A204.1 (cell line): ENCODE data around the gene UCMA.

Experiments used
- FAIRE-seq: peaks from 2 replicates; lab custom pipeline; 2012; peaks lifted over from hg19 to GRCh38; lab: Jason Lieb, UNC

Gene UCMA

DNA sequence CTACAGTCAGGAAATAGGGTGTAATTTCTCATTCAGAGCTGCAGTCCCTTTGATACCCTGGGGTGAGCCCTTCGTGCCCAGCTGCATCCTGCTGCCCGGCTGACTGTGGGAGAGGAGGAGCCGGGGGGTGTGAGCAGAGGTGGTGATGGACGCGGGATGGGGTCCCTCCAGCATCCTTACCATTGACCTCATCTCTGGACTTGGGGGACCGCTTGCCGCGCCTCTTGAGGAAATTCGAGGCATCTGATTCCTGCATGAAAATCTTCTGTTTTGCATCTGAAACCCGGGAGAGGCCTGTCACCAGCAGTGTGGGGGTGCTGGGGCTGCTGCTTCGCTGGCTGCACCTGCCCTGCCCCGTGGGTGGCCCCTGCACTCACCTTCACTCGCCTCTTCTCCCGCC lies 816 bp downstream of the UCMA start:
- FAIRE-seq: no peak

DNA sequence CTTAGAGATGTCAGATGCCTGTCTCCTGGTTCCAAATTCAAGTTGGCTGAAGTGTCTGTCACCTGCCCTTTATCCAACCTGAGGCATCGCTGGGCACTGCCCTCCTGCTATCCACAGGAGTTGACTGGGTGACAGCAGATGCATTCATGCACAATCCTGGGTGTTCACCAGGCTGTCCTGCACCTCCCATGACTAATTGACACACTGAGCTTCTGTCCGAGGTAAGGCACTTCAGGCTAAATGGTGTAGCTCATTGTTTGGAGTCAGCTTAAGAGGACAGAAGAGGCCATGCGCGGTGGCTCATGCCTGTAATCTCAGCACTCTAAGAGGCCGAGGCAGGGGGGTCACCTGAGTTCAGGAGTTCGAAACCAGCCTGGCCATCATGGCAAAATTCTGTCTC lies 2.4 kb downstream of the UCMA start:
- FAIRE-seq: no peak

DNA sequence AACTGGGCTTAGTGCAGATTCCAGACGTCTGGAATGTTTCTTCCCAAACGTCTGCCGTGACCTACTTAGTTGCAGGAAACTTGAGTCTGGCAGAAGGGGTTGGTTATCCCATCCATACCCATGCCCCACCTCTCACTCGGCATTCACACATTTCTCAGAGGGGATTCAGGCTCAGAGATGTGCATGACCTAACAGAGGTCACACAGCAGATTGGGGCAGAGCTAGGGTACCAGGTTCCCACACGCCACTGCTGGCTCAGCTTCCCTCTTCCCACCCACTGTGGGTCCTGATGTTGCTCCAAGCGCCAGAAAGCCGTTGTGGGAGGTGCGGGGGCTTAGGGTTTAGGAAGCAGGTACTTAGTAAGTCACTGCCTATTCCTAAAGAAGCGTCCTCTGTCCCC lies 3.0 kb downstream of the UCMA start:
- no peak for FAIRE-seq

DNA sequence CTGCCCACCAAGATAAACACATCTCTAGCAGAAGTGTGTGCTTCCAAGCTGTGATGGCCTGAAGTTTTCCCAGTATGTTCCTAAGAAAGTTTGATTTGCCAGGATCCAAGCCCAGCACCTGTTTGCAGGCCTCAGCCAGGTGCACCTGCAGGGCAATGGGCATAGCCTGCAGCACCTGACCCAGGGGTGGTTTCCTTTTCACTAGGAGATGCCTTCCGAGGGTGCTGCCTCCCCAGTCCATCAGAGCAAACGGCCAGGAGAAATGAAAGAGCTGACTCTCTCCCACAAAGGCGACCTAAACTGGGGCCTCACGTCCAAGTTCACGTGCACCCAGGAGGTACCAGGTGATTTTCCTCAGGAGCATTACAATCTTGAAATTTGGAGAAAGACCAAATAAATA lies 7.1 kb downstream of the UCMA start:
- FAIRE-seq: no peak

DNA sequence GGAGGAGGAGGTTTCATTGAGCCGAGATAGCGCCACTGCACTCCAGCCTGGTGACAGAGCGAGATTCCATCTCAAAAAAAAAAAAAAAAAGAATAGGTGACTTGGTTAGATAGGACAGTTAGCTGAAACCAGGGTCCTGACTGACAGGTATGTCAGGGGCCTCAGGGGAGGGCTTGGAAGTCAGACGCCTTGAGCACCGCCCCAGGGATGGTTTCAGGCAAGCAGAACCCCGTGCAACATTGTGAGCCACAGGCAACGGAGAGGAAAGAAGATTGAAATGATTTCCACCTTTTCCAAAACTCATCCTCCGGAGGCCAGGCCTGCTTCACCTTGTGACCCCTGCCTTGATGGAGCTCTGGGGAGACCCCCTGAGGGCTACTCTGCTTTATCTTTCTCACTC lies 8.6 kb downstream of the UCMA start:
- no peak for FAIRE-seq

DNA sequence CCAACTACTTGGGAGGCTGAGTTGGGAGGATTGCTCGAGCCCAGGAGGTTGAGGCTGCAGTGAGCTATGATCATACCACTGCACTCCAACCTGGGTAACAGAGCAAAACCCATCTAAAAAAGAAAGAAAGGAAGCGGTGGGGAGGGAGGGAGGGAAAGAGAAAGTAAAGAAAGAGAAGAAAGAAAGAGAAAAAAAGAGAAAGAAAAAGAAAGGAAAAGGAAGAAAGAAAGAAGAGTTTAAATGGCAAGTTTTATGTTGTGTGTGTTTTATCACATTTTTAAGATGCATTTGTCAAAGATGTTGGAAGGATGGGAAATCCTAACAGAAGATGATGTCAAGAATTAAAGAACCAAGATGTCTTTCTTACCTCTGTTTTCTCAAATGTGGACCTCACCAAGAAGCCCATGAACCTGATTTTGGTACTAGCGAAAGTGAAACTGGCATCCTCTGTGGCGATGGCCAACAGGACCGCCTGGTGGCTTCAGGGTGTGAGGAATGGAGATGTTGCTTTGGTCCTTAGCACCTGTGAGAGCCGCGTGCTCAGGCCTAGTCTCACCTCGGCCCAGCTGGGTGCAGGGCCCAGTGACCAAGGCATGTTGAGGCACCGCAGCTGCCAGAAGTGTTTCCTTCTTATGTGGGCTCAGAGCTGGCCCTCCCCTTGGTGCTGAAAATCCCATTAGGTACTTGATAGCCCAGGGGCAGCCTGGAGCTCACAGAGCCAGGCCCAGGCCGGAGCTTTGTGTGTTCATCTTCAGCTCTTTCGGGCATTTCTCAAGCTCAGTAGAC lies 9.8 kb downstream of the UCMA start:
- FAIRE-seq: no peak

DNA sequence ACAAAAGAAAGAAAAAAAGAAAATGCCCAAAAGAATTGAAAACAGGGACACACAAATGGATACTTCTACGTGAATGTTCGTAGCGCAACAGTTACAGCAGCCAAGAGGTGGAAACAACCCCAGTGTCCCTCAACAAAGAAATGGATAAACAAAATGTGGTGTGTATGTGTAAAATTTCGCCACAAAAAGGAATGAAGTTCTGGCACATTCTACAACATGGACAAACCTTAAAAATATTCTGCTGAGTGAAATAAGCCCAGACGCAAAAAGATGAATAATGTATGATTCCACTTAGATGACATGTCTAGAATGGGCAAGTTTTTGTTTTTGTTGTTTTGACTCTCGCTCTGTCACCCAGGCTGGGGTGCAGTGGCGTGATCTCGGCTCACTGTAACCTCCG lies 10.9 kb downstream of the UCMA start:
- FAIRE-seq: no peak

DNA sequence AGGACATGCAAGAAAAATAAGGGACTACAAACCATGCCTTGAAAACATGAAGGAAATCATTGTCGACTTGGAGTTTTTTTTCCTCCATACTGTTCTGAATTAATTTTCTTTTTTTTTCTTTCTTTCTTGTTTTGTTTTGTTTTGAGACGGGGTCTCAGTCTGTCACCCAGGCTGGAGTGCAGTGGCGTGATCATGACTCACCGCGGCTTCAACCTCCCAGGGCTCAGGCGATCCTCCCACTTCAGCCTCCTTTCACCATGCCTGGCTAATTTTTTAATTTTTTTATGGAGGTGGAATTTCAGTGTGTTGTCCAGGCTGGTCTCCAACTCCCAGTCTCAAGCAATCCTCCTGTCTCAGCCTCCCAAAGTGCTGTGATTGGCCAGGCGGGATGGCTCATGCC lies 11.6 kb downstream of the UCMA start:
- FAIRE-seq: no peak

DNA sequence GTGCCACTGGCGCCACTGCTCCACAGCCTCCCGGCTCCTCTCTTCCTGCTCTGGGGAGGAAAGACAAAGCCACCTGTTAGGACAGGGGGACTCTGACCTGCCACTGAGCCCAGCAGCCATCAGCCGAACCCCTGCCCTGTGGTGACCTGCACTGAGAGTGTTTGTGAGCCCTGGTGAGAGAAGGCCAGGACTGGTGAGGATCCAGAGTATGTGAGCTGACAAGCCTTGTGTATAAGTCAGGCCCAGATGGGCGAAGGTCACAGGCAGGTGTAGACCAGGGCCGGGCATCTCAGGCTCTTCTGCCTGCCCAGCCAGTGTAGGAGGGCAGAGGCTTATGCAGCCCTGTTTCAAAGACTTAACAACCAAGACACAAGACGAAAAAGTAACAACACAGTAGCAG lies 12.0 kb downstream of the UCMA start:
- no peak for FAIRE-seq

DNA sequence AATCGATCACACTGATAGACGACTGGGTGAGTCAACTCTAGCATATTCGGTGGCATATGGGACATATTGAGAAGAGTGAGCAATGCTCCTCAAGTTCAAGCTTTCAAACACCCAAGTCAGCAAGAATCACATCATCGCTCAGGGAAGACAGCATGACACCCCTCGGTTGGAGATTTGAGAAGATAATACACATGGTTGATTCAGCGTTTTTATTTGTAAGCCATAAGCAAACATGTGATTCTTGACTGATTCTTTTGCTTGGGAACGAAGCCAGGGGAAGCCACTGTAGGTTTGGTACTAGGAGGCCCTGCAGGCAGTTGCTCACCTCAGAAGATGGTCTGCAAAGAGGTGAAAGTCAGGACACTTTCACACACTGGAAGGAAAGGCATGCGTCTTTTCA lies 12.6 kb downstream of the UCMA start:
- no peak for FAIRE-seq

DNA sequence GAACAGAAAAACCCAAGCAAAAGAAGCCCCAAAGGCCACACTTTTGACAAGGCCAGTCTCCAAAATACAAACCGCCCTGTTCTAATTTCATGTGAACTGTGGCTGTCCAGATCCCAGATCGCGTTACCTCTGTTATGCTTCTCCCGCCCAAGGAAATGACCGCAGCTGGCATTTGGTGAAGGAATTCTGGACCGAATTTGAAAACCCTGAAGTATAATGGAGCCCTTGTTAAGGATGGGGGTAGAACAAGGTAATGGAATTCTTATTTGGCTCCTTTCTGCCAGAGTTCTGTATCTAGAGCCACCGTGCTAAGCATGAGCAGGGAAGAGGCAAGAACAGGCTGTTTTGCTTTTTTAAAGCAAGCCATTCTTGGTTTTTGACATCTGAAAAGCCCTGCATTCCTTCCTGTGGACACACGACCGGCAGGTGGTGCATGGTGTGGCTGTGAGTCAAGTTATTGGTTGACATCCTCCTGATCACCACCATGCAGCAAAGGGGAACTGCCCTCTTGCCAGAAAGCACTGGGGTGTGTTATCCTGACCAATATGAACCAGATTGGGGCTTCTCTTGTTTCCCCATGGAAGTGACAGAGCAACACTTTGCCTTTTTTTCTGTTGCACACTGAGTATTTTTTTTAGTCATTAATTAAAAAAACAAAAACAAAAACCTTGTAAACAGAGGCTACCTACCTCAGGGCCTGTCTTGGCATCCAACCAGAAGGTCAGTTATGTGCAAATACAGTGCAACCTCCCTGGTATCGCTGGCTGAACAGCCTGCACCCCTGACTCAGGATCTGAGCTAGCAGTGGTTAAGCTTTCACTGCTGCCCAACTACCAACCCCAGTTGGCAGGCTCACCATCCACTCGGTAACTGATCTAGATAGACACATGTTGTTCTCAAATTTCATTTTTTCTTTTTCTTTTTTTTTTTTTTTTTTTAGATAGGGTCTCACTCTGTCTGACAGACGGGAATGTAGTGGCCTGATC lies 14.2 kb downstream of the UCMA start:
- peak; percentile 61 for FAIRE-seq

DNA sequence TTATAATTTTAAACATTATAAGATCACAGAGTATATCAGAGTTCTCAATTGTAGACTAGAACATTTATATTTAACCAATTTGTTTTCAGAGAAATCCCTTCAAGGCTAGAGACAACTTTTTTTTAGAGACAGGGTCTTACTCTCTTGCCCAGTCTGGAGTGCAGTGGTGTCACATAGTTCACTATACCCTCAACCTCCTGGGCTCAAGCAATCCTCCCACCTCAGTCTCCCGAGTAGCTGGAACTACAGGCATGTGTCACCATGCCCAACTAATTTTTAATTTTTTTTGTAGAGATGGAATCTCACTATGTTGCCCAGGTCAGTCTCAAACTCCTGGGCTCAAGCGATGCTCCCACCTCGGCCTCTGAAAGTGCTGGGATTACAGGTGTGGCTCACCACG lies 15.3 kb downstream of the UCMA start:
- FAIRE-seq: no peak

DNA sequence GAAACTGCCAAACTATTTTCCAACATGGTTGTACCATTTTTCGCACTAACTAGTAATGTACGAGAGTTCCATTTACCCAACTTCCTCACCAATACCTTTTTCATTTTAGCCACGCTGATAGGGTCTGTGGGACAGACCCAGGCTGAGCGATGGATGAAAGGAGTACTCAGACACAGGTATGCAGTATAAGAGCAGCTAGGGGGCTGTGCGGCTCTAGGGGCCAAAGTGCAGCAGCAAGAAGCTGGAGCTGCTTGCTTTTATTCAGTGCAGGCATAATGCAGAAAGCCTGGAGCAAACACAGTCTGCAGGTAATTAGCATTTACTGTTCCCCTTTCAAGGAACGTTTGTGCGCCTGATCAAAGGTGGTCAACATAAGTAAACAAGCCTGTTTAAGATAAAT lies 21.0 kb downstream of the UCMA start:
- no peak for FAIRE-seq

DNA sequence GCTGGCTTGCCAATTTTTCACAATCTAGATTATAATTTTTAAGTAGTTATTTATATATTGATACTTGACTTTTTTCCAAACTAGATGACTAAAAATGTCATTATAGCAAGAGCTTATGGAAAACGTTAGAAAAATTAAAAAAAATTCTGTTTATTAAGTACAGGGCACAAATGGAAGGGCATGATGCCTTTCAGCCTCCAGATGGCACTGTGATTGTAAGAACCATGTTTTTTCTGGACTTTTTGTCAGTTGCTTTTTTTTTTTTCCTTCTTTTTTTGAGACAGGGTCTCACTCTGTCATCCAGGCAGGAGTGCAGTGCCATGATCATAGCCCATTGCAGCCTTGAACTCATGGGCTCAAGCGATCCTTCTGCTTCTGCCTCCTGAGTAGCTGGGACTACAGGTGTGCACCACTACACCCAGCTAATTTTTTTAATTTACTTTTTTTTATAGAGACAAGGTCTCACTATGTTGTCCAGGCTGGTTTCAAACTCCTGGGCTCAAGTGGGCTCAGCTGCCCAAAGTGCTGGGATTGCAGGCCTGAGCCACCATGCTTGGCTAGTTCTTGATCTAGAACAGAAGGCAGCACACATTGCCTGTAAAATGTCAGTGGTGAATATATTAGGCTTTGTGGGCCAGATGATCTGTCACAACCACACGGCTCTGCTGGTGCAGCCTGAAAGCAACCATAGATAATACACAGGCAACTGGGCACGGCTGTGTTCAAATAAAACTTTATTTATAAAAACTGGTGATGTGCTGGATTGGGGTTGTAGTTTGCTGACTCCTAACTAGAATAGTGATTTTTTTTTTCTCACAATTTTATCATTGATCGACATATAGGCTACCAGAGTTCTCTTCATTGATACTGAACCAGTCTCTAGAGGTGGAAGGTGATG lies 27.4 kb downstream of the UCMA start:
- peak; percentile 11 for FAIRE-seq

DNA sequence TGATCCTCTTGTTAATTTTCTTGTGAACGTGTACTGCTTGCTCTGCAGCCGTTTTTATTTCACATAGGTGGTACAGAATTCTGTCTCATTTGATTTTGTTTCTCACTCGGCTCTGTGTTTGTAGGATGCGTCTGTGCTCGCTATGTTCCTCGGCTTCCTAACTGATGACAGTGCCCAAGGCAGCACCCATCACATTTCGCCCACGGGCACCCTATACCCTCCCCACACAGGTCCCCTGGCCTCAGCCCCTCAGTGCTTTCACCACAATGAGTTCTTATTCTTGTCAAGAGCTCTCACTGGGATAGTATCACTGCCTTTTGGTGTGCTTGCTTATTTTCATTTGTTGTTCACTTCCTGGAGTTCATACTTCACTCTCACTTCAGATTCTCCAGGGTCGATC lies 28.1 kb downstream of the UCMA start:
- no peak for FAIRE-seq

DNA sequence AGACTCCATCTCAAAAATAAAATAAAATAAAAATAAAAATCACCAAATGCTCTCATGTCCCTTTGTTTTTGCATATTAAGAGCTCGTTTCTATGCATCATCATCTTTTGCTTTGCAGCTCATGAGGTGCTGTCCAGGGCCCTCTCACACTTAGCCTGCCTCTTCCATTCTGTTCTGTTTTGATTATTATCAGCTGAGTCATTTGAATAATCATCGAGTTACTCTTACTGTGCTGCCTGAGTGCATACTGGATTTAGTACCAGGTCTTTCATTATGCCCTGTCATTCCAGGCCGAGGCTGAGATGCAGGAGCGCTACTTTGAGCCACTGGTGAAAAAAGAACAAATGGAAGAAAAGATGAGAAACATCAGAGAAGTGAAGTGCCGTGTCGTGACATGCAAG lies 33.0 kb downstream of the UCMA start:
- no peak for FAIRE-seq

DNA sequence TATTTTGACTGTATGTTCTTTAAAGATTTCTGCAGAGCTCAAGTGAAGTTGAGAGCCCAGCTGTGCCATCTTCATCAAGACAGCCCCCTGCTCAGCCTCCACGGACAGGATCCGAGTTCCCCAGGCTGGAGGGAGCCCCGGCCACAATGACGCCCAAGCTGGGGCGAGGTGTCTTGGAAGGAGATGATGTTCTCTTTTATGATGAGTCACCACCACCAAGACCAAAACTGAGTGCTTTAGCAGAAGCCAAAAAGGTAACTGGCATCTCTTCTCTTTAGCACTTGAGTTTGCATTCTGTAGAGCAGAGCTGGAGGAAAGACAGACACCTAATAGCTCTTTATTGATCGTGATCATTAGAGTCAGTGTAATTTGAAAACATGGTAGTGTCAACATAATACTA lies 39.2 kb downstream of the UCMA start:
- FAIRE-seq: no peak

DNA sequence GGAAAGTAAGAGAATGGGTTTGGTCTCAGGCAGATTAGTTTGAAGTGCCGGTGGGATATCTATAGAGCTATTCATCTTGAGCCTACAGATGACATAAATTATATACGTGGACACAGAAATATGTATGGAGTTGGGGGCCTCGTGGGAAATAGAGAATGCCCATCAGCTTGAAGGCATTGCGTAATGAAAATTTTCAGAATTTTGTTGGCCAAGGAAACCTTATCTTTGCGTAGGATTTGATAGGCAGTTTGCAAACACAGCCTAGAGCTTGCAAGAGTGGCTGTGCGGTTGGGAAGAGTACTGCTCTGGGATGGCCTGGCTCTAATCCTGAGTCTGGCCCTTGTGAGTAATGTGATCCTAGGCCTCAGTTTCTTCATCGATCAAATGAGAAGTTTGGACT lies 40.5 kb downstream of the UCMA start:
- no peak for FAIRE-seq

DNA sequence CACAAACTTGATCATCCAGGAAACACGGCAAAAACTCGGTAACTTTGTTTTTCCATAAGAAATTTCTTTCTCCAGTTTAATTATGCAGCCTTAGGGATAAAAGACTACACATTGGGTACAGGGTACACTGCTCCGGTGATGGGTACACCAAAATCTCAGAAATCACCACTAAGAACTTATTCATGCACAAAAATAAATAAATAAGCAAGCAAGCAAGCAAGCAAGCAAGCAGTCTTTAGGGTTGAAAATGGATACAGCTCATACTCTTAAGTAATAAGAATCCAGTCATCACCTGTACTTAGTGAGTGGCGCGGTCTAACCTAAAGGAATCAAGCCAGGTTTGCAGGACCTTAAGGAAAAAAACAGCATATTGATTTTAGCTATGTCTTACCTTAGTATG lies 42.8 kb downstream of the UCMA start:
- no peak for FAIRE-seq

DNA sequence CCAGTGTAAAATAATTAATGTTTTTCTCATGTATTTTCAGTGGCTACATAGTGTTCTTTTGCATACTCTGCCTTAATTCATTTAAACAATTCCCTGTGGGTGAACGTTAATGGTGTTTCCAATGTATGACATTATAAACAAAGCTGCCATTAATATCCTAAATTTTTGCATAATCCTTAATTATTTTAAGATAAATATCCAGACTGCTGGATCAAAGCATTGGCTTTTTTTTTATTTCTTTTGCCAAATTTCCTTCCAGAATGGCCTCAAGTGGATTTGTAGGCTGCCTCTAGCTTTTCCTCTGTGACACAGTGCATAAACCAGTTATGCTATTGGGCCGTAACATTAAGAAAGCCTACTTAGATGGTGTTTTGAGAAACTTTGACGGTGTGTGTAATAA lies 43.4 kb downstream of the UCMA start:
- FAIRE-seq: no peak

DNA sequence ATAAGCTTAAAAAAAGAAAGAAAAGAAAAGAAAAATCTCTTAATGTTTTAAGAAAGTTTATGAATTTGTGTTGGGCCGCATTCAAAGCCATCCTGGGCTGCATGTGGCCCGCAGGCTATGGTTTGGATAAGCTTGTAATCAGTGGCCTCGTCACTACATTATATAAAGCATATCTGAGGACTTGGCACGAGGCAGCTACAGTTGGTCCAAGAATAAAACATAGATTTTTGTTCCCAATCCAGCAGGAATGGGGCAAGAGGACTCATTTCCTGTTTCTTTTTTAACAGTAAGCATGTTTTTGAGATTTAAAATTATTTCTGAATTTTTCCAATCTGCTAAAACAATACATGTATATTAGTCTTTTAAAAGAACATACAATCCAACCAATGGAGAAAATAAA lies 44.2 kb downstream of the UCMA start:
- no peak for FAIRE-seq

DNA sequence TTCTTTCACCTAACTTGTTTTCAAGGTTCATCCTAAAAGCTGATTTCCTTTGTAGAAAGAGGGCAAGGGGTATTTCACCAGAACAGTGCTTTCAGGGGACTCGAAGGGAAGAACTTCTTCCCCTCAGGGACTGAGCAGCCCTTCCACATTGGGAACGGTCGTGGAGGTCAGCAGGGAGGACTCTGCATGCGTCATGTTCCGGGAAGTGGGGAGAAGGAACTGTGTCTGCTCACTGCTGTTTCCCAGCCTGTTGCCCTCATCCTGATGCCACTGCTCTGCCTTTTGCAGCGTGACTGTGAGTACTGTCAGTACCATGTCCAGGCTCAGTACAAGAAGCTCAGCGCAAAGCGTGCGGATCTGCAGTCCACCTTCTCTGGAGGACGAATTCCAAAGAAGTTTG lies 45.6 kb downstream of the UCMA start:
- no peak for FAIRE-seq

DNA sequence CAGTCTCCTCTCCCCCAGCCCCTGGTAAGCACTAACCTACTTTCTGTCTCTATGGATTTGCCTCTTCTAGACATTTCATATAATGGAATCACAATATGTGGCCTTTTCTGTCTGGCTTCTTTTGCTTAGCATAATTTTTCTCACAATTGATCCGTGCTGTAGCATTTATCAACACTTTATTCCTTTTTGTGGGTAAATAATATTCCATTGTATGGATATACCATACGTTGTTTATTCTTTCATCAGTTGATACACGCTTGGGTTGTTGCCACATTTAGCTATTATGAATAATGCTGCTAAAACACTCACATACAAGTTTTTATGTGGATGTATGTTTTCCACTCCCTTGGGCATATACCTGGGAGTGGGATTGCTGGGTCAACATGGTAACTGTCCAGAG lies 47.0 kb downstream of the UCMA start:
- FAIRE-seq: no peak
